ENCODE results near the gene ERF. TPM values are rescaled to one million over a fixed set of nuclear protein-coding genes. Genes with fewer than 3 reads are reported as not detected.
A peak's percentile ranks its signal among the peaks of the same experiment; 100 is the strongest.

ERF gene
- total RNA-seq, 1 donor from 2014 or later, result 28.0 TPM

- Mint-ChIP-seq H3K36me3 (ENCODE audit: unreplicated experiment) (no peaks in the 10 kb centered on the region), H3K4me3 (ENCODE audit: unreplicated experiment) (no peak overlapping the region), H3K27me3 (ENCODE audit: unreplicated experiment) (peaks cover 9% of the 10 kb centered on the region), H3K9me3 (ENCODE audit: unreplicated experiment) (peaks cover 9% of the 10 kb centered on the region), H3K4me1 (ENCODE audit: low read depth, unreplicated experiment) (peaks cover 7% of the 10 kb centered on the region), H3K27ac (ENCODE audit: unreplicated experiment) (no peak overlapping the region)
- TF ChIP-seq CTCF (IDR thresholded peaks at IDR 0.05; ENCODE audit: partially characterized antibody, unreplicated experiment), result no peak
- no peak for DNase-seq
Observed at GRCh38 chr19:42246143-42246921, 8.6 kb downstream of the ERF start.

- Mint-ChIP-seq H3K36me3 (ENCODE audit: unreplicated experiment) (no peaks in the 10 kb centered on the region), H3K9me3 (ENCODE audit: unreplicated experiment) (peaks cover 12% of the 10 kb centered on the region), H3K4me1 (ENCODE audit: low read depth, unreplicated experiment) (peaks cover 11% of the 10 kb centered on the region), H3K4me3 (ENCODE audit: unreplicated experiment) (peak overlapping the region; percentile 87), H3K27ac (ENCODE audit: unreplicated experiment) (no peak overlapping the region), H3K27me3 (ENCODE audit: unreplicated experiment) (peaks cover 9% of the 10 kb centered on the region)
- DNase-seq, result no peak
- no peak for TF ChIP-seq CTCF (IDR thresholded peaks at IDR 0.05; ENCODE audit: partially characterized antibody, unreplicated experiment)
Observed at GRCh38 chr19:42245231-42245630, 9.7 kb downstream of the ERF start.

GRCh38 chr19:42244347-42245220 lies 10.3 kb downstream of the ERF start:
- peak; percentile 91 for DNase-seq
- peaks cover 10% of the 10 kb centered on the region for H3K9me3 Mint-ChIP-seq (ENCODE audit: unreplicated experiment)
- H3K4me3 Mint-ChIP-seq (ENCODE audit: unreplicated experiment), result peak overlapping the region; percentile 87
- peaks cover 11% of the 10 kb centered on the region for H3K4me1 Mint-ChIP-seq (ENCODE audit: low read depth, unreplicated experiment)
- peaks cover 9% of the 10 kb centered on the region for H3K27me3 Mint-ChIP-seq (ENCODE audit: unreplicated experiment)
- peak overlapping the region; percentile 89 for H3K27ac Mint-ChIP-seq (ENCODE audit: unreplicated experiment)
- no peaks in the 10 kb centered on the region for H3K36me3 Mint-ChIP-seq (ENCODE audit: unreplicated experiment)
- TF ChIP-seq CTCF (IDR thresholded peaks at IDR 0.05; ENCODE audit: partially characterized antibody, unreplicated experiment), result no peak

- TF ChIP-seq CTCF (IDR thresholded peaks at IDR 0.05; ENCODE audit: partially characterized antibody, unreplicated experiment), result no peak
- Mint-ChIP-seq H3K4me1 (ENCODE audit: low read depth, unreplicated experiment) (peaks cover 11% of the 10 kb centered on the region), H3K27me3 (ENCODE audit: unreplicated experiment) (peaks cover 9% of the 10 kb centered on the region), H3K4me3 (ENCODE audit: unreplicated experiment) (peak within 1 kb of the TSS; percentile 93), H3K27ac (ENCODE audit: unreplicated experiment) (peak within 1 kb of the TSS; percentile 84), H3K36me3 (ENCODE audit: unreplicated experiment) (no peaks in the 10 kb centered on the region), H3K9me3 (ENCODE audit: unreplicated experiment) (peaks cover 10% of the 10 kb centered on the region)
- DNase-seq, result peak; percentile 98
Observed at GRCh38 chr19:42242512-42243409, 12.2 kb downstream of the ERF start, which contains the start of gene GSK3A. GSK3A (minus strand) TSS chr19:42242602; CDS start chr19:42242465, 137 bp downstream.

Measured in glutamatergic neuron (in vitro differentiated cells).